Neural cell (in vitro differentiated cells): Measurements from ENCODE around the gene P2RY1.

ENCODE experiments used
- EP300 ChIP-seq: fragments of 450-650 bp; conservative IDR thresholded peaks from 2 replicates; pipeline ENCODE4 v1.6.1; 2014; ENCODE audit warnings: antibody characterized with exemption, mild to moderate bottlenecking, moderate library complexity; ENCODE audit not compliant: poor library complexity, severe bottlenecking
- POLR2AphosphoS5 ChIP-seq: IDR thresholded peaks from 2 replicates; pipeline ENCODE4 v1.6.1; 2012
- RAD21 ChIP-seq: fragments of 450-650 bp; conservative IDR thresholded peaks from 2 replicates; pipeline ENCODE4 v1.6.1; 2014; ENCODE audit warnings: antibody characterized with exemption, mild to moderate bottlenecking, moderate library complexity
- REST ChIP-seq: IDR thresholded peaks from 2 replicates; pipeline ENCODE4 v1.6.1; 2012; ENCODE audit warnings: borderline replicate concordance
- TF ChIP-seq, protein P1 (sequence below): fragments of 450-650 bp; IDR thresholded peaks from 2 replicates; pipeline ENCODE4 v1.5.1; 2014; ENCODE audit warnings: antibody characterized with exemption, mild to moderate bottlenecking, moderate library complexity; ENCODE audit not compliant: poor library complexity, severe bottlenecking

DNA sequence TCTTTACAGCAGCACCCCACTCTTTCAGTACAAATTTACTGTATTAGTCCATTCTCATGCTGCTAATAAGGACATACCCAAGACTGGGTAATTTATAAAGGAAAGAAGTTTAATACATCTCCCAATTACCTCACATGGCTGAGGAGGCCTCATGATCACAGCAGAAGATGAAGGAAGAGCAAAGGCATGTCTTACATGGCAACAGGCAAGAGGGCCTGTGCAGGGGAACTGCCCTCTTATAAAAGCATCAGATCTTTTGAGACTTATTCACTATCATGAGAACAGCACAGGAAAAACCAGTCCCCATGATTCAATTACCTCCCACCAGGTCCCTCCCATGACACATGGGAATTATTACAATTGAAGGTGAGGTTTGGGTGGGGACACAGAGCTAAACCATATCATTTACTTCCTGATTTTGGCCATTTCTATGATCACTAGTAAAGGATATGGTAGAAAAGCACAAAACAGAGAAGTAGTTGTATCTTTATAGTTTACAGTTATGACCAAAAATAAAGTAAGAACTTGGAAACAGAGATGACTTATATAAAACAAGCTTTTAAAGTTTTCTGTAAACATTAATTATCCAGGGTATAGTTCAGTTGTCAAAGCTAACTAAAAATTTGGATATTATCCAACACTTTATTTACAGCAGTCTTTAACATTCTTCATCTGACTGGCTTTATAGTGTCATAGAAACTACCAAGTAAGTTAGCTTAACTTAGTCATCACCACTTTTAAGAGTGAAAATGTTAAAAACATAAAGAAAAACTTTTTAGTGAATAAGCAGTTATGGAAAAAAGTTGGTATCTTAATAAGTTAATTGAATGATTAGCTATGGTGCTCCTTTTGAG is 40.2 kb downstream of the P2RY1 start:
- no peak for TF ChIP-seq REST
- TF ChIP-seq, protein P1, sequence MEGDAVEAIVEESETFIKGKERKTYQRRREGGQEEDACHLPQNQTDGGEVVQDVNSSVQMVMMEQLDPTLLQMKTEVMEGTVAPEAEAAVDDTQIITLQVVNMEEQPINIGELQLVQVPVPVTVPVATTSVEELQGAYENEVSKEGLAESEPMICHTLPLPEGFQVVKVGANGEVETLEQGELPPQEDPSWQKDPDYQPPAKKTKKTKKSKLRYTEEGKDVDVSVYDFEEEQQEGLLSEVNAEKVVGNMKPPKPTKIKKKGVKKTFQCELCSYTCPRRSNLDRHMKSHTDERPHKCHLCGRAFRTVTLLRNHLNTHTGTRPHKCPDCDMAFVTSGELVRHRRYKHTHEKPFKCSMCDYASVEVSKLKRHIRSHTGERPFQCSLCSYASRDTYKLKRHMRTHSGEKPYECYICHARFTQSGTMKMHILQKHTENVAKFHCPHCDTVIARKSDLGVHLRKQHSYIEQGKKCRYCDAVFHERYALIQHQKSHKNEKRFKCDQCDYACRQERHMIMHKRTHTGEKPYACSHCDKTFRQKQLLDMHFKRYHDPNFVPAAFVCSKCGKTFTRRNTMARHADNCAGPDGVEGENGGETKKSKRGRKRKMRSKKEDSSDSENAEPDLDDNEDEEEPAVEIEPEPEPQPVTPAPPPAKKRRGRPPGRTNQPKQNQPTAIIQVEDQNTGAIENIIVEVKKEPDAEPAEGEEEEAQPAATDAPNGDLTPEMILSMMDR = no peak
- no peak for TF ChIP-seq POLR2AphosphoS5
- TF ChIP-seq RAD21 = no peak
- TF ChIP-seq EP300 = no peak
